Measurements from ENCODE around the gene INAVA.
"Not testable (repeated sequence)": the region's sequence is repeated elsewhere in the genome, so short reads cannot be mapped to it uniquely, and the experiment has no call there.

INAVA gene

GRCh38 chr1:200921571-200922110, 26.9 kb downstream of the INAVA start:
- no peak for DNase-seq (ENCODE audit: low spot score)

GRCh38 chr1:200922406-200922805, 27.7 kb downstream of the INAVA start:
- no peak for DNase-seq (ENCODE audit: low spot score)

GRCh38 chr1:200923601-200924000, 28.9 kb downstream of the INAVA start:
- DNase-seq (ENCODE audit: low spot score) = no peak

GRCh38 chr1:200925831-200926230, 31.1 kb downstream of the INAVA start:
- DNase-seq (ENCODE audit: low spot score) = no peak

- no peak for DNase-seq (ENCODE audit: low spot score)
Measured at GRCh38 chr1:200929530-200930278, 35.0 kb downstream of the INAVA start.

GRCh38 chr1:200930285-200930684, 35.6 kb downstream of the INAVA start:
- DNase-seq (ENCODE audit: low spot score) = not testable (repeated sequence)

GRCh38 chr1:200931776-200932175, 37.1 kb downstream of the INAVA start:
- DNase-seq (ENCODE audit: low spot score) = no peak

- DNase-seq (ENCODE audit: low spot score) = no peak
Measured at GRCh38 chr1:200934676-200935245, 40.1 kb downstream of the INAVA start.

GRCh38 chr1:200935286-200935962, 40.7 kb downstream of the INAVA start:
- DNase-seq (ENCODE audit: low spot score) = not testable (repeated sequence)

DNA sequence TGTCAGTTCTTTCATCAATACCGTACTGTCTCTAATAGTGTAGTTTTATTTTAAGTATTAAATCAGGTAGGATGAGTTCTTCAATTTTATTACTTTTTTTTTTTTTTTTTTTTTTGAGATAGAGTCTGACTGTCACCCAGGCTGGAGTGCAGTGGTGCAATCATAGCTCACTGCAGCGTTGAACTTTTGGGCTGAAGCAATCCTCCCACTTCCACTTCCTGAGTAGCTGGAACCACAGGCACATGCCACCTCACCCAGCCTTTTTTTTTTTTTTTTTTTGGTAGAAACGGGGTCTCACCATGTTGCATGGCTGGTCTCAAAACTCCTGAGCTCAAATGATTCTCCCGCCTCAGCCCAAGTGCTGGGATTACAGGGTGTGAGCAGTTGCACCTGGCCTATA, 44.3 kb downstream of the INAVA start:
- no peak for DNase-seq (ENCODE audit: low spot score)

DNA sequence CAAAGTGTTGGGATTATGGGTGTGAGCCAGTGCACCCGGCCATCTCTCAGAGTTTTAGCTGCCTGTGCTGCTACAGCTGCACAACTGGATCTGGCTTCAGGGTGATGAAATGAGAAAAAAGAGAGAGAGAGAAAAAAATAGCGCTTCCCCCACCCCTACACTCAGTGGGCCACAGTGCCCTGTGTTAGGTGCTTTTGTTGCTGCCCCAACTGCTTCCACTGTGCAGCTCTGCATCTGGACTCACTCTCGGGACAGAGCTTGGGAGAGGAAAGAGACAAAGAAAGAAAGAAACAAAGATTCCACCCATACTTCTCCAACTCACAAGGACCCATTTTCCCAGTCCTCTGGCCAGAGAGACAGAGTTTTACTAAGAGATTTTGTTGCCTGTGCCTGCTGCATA, 50.4 kb downstream of the INAVA start:
- DNase-seq (ENCODE audit: low spot score) = no peak

DNA sequence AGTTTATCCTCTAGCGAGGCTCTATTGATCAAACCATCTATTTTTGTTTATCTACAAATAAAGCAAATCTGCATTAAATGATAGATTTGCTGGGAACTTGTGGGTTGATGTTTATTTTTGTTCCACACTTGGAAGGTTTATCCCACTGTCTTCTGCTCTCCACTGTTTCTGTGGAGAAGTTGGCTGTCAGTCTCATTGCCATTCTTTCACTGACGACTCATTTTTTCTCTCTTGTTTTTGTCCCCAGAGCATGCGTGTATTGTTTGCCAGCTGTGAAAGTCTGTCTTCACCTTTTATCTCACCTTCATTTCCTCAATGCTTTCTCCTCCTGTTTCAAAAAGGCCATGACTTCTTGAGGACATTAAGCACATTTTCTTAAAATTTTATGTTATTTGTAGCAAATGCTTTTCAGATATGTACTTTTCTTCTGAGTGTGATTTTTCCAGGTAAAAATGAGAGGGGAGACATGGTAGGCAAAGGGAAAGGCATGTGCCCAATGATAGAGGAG, 52.4 kb downstream of the INAVA start:
- no peak for DNase-seq (ENCODE audit: low spot score)

DNA sequence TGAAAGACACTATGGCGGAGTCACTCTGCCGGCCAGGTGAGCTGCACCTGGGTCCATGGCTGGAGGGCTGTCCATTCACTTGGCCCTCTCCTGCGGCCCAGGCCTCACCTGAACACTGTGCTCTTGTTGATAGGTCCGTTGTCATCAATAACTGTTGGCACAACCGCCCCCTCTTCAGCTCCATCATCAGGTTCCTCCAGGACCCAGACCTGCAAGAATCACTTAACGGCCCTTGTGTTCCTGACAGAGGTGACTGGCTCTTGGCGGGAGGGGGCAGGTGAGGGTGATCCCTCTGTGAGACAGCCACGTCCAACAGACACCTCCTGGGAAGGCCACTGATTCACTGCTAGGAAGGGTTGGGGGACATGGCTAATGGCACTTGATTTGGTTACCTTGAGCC, 54.9 kb downstream of the INAVA start:
- no peak for DNase-seq (ENCODE audit: low spot score)

DNA sequence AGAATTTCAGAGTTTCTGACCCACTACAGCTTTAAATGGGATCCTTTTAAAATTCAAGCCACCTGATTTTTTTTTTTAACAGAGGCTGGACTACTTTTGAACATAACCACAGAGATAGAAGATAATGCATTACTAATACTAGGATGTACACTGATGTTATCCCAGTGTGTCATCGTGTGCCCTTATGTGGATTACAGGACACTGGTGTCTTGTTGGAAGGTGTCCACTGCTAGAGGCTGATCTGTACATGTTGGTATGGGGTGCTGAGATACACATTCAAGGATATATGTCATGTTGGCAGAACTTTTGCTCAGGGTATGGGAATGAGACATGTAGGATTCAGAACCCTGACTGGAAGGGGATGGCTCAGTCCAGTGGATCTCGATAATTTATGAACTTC, 56.3 kb downstream of the INAVA start:
- no peak for DNase-seq (ENCODE audit: low spot score)

DNA sequence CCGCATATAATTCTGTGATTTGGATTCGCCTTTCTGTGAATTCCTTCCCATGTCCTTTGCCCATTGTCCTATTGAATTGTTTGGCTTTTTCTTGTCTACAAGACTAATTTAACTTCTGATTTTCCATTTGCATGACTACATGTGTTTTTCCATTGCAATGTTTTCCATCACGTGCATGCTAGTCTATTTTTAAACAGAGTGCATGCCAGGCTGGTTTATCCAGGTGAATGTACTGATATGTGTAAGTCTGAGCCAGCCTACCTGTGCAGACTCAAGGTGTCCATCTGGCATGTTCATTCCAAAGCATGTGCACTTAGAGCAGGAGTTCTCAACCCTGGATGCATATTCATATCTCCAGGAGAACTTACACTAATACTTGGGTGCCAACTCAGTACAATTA, 59.7 kb downstream of the INAVA start:
- DNase-seq (ENCODE audit: low spot score) = no peak

GRCh38 chr1:200958597-200958996, 63.9 kb downstream of the INAVA start:
- no peak for DNase-seq (ENCODE audit: low spot score)

GRCh38 chr1:200959411-200959921, 64.8 kb downstream of the INAVA start:
- DNase-seq (ENCODE audit: low spot score) = no peak

GRCh38 chr1:200960236-200960947, 65.7 kb downstream of the INAVA start:
- DNase-seq (ENCODE audit: low spot score) = no peak

DNA sequence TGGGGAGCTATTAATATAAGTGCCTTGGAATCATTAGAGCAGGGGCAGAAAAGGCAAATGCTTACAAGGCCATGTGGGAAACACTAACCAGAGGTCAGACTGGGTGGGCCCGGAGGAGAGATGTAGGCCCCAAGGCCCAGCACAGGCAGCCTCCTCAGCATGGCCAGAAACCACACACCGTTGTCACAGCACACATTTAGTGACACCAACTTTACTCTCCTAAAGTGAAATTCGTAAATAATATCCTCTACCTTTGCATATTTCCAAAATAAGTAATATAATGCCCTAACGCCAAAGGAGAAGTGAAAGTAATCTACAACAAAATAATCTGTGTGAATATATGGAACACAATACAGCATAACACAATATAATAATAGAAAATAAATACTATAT, 66.2 kb downstream of the INAVA start:
- no peak for DNase-seq (ENCODE audit: low spot score)

- DNase-seq (ENCODE audit: low spot score) = not testable (repeated sequence)
Measured at GRCh38 chr1:200962151-200962550, 67.5 kb downstream of the INAVA start.

DNA sequence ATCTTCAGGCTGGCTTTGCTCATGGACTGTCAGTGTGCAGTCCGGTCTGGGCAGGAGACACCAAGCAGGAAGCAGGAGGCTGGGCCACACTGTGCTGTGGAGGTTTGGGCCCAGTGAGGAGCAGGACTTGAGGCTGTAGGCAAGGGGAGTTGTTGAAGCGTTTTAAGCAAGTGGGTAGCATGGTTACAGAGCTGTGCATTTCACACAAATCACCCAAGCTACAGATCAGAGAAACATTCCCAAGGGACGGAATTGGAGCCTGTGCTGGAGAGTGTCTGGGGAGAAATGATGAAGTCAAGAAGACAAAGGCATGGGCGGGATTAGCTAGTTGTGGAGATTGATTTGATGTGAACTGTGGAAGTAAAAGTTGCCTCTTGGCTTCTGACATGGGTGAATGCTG, 67.9 kb downstream of the INAVA start:
- no peak for DNase-seq (ENCODE audit: low spot score)

DNA sequence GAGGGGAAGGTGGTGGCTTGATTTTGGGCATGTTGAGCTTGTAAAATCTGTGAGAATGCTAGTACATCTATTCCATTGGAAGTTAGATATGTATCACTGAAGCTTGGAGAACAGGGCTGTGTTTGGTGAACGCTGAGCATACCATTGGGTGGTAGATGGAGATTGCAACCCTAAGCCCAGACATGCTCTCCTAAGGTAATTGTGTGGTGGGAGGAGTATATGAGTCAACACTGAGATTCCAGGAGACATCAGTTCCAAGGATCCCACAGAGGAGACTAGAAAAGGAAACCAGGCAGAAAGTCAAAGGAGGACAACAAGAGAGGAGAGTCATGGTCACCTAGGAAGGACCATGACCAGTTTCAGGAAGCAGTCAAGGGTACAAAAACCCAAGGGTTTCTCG, 68.4 kb downstream of the INAVA start:
- DNase-seq (ENCODE audit: low spot score) = no peak

All from HuH-7 (cell line).